ENCODE measurements around the gene UQCRHL.
A peak's percentile ranks its signal among the peaks of the same experiment; 100 is the strongest.
"Not testable (repeated sequence)": the region's sequence is repeated elsewhere in the genome, so short reads cannot be mapped to it uniquely, and the experiment has no call there.

The UQCRHL gene

GRCh38 chr1:15837931-15838330 lies 30.5 kb upstream of the UQCRHL start:
- DNase-seq (ENCODE audit: low spot score) = no peak
- TF ChIP-seq CTCF (IDR thresholded peaks at IDR 0.05; ENCODE audit: extremely low read depth, missing control alignments) = no peak

- DNase-seq (ENCODE audit: low spot score) = peak; percentile 82
These were observed 29.6 kb upstream of the UQCRHL start for GRCh38 chr1:15836772-15837669.

GRCh38 chr1:15836511-15836771 lies 29.0 kb upstream of the UQCRHL start:
- DNase-seq (ENCODE audit: low spot score) = not testable (repeated sequence)

More at GRCh38 chr1:15836772-15837669, 29.6 kb upstream of the UQCRHL start:
- TF ChIP-seq CTCF (IDR thresholded peaks at IDR 0.05; ENCODE audit: extremely low read depth, missing control alignments) = no peak

GRCh38 chr1:15835741-15836510 lies 28.5 kb upstream of the UQCRHL start:
- TF ChIP-seq CTCF (IDR thresholded peaks at IDR 0.05; ENCODE audit: extremely low read depth, missing control alignments) = no peak
- peak; percentile 93 for DNase-seq (ENCODE audit: low spot score)

GRCh38 chr1:15835205-15835740 lies 27.8 kb upstream of the UQCRHL start:
- DNase-seq (ENCODE audit: low spot score) = peak; percentile 48

GRCh38 chr1:15834406-15835204 lies 27.2 kb upstream of the UQCRHL start:
- DNase-seq (ENCODE audit: low spot score) = peak; percentile 86
- TF ChIP-seq CTCF (IDR thresholded peaks at IDR 0.05; ENCODE audit: extremely low read depth, missing control alignments) = no peak

More at GRCh38 chr1:15835205-15835740, 27.8 kb upstream of the UQCRHL start:
- no peak for TF ChIP-seq CTCF (IDR thresholded peaks at IDR 0.05; ENCODE audit: extremely low read depth, missing control alignments)

- TF ChIP-seq CTCF (IDR thresholded peaks at IDR 0.05; ENCODE audit: extremely low read depth, missing control alignments) = no peak
- DNase-seq (ENCODE audit: low spot score) = no peak
These were observed 26.5 kb upstream of the UQCRHL start for GRCh38 chr1:15833842-15834405.

Measured in GM20000 (cell line).